Transverse colon (tissue), 4 donors: ENCODE measurements around the gene ALDOC. TPM values are rescaled to one million over a fixed set of nuclear protein-coding genes. Genes with fewer than 3 reads are reported as not detected.

Experiments
- DNase-seq: peaks from one replicate; pipeline ENCODE4 v3.0.0-alpha.2; 2019
- H3K27ac ChIP-seq, 4 donors: fragments of 200-600 bp; sonication (generic); 2 replicates each; pipeline ENCODE4 v1.5.1; 2016 to 2018; ENCODE audit warnings: inconsistent platforms in 4 of 4
- H3K27me3 ChIP-seq: fragments of 200-600 bp; sonication (generic); 2 replicates; pipeline ENCODE4 v1.5.1; 2017; ENCODE audit warnings: inconsistent platforms
- H3K36me3 ChIP-seq, 4 donors: fragments of 200-600 bp; sonication (generic); 2 replicates each; pipeline ENCODE4 v1.5.1; 2017 to 2019; ENCODE audit warnings: inconsistent platforms in 4 of 4
- H3K4me1 ChIP-seq, 4 donors: fragments of 200-600 bp; sonication (generic); 2 replicates each; pipeline ENCODE4 v1.5.1; 2017 to 2020; ENCODE audit warnings: inconsistent platforms in 4 of 4
- H3K4me3 ChIP-seq, 4 donors: fragments of 200-600 bp; sonication (generic); 1 replicate in 1 of 4; 2 replicates in 3 of 4; pipeline versions ENCODE4 v1.5.1 to v1.6.1; 2017 to 2019; ENCODE audit warnings: inconsistent platforms in 4 of 4
- H3K9me3 ChIP-seq, 2 donors: fragments of 200-600 bp; sonication (generic); 2 replicates each; pipeline ENCODE4 v1.5.1; 2017 to 2019; ENCODE audit warnings: inconsistent platforms in 2 of 2
- EP300 ChIP-seq: sonication (generic); formaldehyde crosslinking; IDR thresholded peaks from one replicate; pipeline ENCODE4 v1.6.1; 2017; ENCODE audit warnings: antibody characterized with exemption, low read depth
- POLR2A ChIP-seq: fragments of 450-650 bp; IDR thresholded peaks from one replicate; pipeline ENCODE4 v1.6.1; 2016; ENCODE audit warnings: antibody characterized with exemption, mild to moderate bottlenecking, moderate library complexity
- POLR2AphosphoS5 ChIP-seq, 3 donors: sonication (generic); formaldehyde crosslinking; IDR thresholded peaks; one replicate each; pipeline ENCODE4 v1.6.1; 2016; ENCODE audit warnings: antibody characterized with exemption in 3 of 3
- WGBS, 2 donors: methylation state at CpG; one replicate each; pipeline ENCODE4 v1.1.5; 2018; ENCODE audit warnings: low coverage in 1 of 2; 5-methylcytosine and 5-hydroxymethylcytosine counted together
- in situ Hi-C, 4 donors: fragments of 200-750 bp; cut with MboI; loops; one replicate each; pipeline versions ENCODE4 v1.15.0 to v1.15.1; 2017; ENCODE audit warnings: low sequenced_read_pairs in 3 of 4, low pct_ligation_motif_present in 1 of 4, low pct_unique_long_range_greater_than_20kb in 1 of 4
- intact Hi-C: fragments of 100-400 bp; cut with DNase I; formaldehyde crosslinking; loops from one replicate; pipeline ENCODE4 v1.15.1; 2023; ENCODE audit warnings: low total_unique reads
- total RNA-seq, 4 donors: library from RNA; depleted of rRNA; stranded (reverse); fragments of >200 nt; gene quantifications; one replicate each; pipeline ENCODE4 v1.1.0, GENCODE V29; 2016
- TF ChIP-seq, protein P1 (sequence below), 5 experiments: fragments of 200-600 bp in 3 of 5; fragments of 450-650 bp in 2 of 5; sonication (generic) in 3 of 5; IDR thresholded peaks; 1 replicate in 2 of 5; 2 replicates in 3 of 5; pipeline ENCODE4 v1.5.1; 2016 to 2017; ENCODE audit warnings: antibody characterized with exemption in 5 of 5, inconsistent platforms in 3 of 5, mild to moderate bottlenecking in 2 of 5, moderate library complexity in 1 of 5

The ALDOC gene
- total RNA-seq, 4 donors from 2014 or later, result 3.0 to 46.1 (median 18.7) TPM

DNA sequence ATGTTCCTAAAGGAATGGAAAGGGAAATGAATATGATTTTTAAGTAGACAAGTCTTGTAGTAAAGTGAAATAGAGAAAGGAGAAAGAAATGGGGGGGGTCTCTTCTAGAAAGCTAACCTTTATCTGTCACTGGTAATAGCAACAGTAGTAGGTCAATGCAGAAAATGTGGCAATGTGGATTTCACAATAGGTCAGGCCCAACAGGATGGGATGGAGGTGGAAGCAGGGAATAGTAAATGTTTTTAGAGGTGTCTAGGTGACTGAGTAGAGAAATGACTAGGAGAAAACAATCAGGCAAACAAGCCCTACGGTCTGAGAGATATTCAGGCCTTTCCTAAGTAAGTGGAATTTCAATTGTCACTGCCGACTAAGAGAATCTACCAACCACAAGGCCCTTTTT is 43.3 kb upstream of the ALDOC start:
- TF ChIP-seq EP300 (no peak), POLR2AphosphoS5 (IDR thresholded peaks at IDR 0.05) (no peak), POLR2A (no peak)
- TF ChIP-seq, protein P1, sequence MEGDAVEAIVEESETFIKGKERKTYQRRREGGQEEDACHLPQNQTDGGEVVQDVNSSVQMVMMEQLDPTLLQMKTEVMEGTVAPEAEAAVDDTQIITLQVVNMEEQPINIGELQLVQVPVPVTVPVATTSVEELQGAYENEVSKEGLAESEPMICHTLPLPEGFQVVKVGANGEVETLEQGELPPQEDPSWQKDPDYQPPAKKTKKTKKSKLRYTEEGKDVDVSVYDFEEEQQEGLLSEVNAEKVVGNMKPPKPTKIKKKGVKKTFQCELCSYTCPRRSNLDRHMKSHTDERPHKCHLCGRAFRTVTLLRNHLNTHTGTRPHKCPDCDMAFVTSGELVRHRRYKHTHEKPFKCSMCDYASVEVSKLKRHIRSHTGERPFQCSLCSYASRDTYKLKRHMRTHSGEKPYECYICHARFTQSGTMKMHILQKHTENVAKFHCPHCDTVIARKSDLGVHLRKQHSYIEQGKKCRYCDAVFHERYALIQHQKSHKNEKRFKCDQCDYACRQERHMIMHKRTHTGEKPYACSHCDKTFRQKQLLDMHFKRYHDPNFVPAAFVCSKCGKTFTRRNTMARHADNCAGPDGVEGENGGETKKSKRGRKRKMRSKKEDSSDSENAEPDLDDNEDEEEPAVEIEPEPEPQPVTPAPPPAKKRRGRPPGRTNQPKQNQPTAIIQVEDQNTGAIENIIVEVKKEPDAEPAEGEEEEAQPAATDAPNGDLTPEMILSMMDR (IDR thresholded peaks at IDR 0.05), result no peak
- peaks cover 0 to 94% (median 44%) of the 10 kb centered on the region in 4 donors for H3K36me3 ChIP-seq
- in situ Hi-C loops, result no loop called here
- no peaks in the 10 kb centered on the region for H3K27me3 ChIP-seq
- no peak overlapping the region for H3K27ac ChIP-seq
- WGBS, 2 donors, result 79 to 86% methylated on average over 1 to 2 of the region's 2 CpGs
- H3K4me1 ChIP-seq, result no peaks in the 10 kb centered on the region
- DNase-seq, result no peak
- intact Hi-C loops, result no loop called here
- no peak overlapping the region for H3K4me3 ChIP-seq
- no peaks in the 10 kb centered on the region for H3K9me3 ChIP-seq

DNA sequence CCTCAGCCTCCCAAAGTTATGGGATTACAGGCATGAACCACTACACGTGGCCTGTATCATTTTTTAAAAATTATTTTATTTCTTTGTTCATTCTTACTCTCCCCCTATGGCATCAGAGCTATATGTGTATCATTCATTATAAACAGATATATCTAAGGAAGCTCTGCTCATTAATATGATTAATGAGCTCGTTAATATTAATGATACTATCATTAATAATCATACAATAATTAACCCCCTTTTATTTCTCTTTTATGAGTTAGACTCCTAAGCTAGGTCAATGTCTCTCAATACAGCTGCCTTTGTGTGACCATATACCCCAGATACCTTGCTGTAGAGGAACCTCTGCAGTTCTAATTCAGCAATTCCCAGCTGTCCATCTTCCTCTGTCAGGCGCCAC is 41.8 kb upstream of the ALDOC start:
- in situ Hi-C loops (loop anchor here in 2 of 4 donors (10.0 kb wide), 1 partner anchor 124 kb away; no protein-coding TSS in a partner anchor), intact Hi-C loops (no loop called here)
- Histone ChIP-seq H3K4me3 (no peak overlapping the region), H3K36me3 (peaks cover 0 to 94% (median 41%) of the 10 kb centered on the region in 4 donors), H3K4me1 (no peaks in the 10 kb centered on the region), H3K9me3 (no peaks in the 10 kb centered on the region), H3K27ac (no peak overlapping the region), H3K27me3 (no peaks in the 10 kb centered on the region)
- no peak for DNase-seq
- TF ChIP-seq, protein P1 (IDR thresholded peaks at IDR 0.05), result no peak
- TF ChIP-seq POLR2AphosphoS5 (IDR thresholded peaks at IDR 0.05), result no peak
- 84 to 85% methylated on average over 2 to 3 of the region's 3 CpGs for WGBS, 2 donors

DNA sequence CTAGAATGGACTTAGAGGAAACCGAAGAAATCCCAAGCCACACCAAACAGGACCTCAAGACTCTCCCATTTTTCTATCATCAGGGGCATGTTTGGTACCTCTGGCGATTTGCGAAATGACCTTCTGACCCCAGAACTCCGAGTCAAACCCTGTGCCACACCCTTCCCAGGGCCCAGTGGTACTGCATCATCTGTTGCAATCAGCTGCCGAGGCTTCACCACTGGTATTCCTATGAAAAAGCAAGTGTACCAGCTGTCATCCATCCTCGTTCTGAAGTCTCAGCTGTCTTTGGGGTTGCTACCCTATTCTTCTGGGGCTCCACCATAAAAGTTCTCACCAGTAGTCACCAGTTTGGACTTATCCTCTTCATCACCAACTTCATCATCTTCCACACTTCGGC is 39.6 kb upstream of the ALDOC start:
- WGBS, 2 donors, result 74 to 82% methylated on average over 6 to 7 of the region's 7 CpGs
- H3K4me1 ChIP-seq, result peaks cover 0 to 3% (median 0%) of the 10 kb centered on the region in 4 donors
- in situ Hi-C loops (loop anchor here in 2 of 4 donors (10.0 kb wide), 1 partner anchor 121 kb away; no protein-coding TSS in a partner anchor), intact Hi-C loops (no loop called here)
- H3K36me3 ChIP-seq, result peaks cover 0 to 72% (median 31%) of the 10 kb centered on the region in 4 donors
- TF ChIP-seq POLR2A (no peak), EP300 (no peak), POLR2AphosphoS5 (IDR thresholded peaks at IDR 0.05) (no peak)
- TF ChIP-seq, protein P1 (IDR thresholded peaks at IDR 0.05), result no peak
- DNase-seq, result no peak
- H3K4me3 ChIP-seq, result no peak overlapping the region
- H3K27ac ChIP-seq, result no peak overlapping the region
- no peaks in the 10 kb centered on the region for H3K9me3 ChIP-seq
- H3K27me3 ChIP-seq, result no peaks in the 10 kb centered on the region

DNA sequence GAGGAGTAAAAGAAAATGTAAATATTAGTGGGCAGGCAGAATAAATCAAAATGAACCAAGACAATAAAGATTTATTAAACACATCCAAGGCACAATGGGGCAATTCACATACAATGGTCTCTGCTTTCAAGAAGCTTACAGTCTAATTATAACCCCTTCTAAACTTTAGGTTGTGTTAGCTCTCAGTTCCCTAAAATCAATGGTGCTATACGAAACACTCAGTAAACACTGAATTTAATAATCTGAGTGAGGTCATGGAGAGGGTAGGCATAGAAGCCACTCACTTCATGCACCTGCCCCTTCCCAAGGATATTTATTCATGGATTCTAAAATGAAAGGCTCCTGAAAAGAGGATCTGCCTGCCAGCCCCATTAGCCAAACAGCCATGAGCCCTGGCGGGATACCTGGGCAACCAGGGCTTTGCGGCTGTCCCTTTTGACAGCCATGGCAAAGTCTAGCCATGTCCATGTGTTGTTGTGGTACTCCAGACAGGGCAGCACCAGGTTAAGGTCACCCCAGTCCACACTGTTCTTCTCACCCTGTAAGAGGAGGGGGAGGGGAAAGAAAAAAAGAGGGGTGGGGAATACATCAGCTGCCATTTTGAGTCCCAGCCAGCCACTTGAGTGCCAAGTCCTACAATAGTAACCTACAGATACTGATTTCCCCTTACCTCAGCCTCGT is 38.7 kb upstream of the ALDOC start:
- WGBS, 2 donors, result 87% methylated on average over 4 of the region's 4 CpGs; no CpG with 5 or more reads in 1 of the 2 donors
- Histone ChIP-seq H3K4me1 (peaks cover 0 to 3% (median 0%) of the 10 kb centered on the region in 4 donors), H3K9me3 (no peaks in the 10 kb centered on the region), H3K4me3 (no peak overlapping the region), H3K27ac (no peak overlapping the region), H3K36me3 (peaks cover 0 to 63% (median 28%) of the 10 kb centered on the region in 4 donors), H3K27me3 (no peaks in the 10 kb centered on the region)
- DNase-seq, result no peak
- TF ChIP-seq, protein P1 (IDR thresholded peaks at IDR 0.05), result no peak
- TF ChIP-seq EP300 (no peak), POLR2AphosphoS5 (IDR thresholded peaks at IDR 0.05) (no peak), POLR2A (no peak)
- intact Hi-C loops (no loop called here), in situ Hi-C loops (loop anchor here in 2 of 4 donors (10.0 kb wide), 1 partner anchor 121 kb away; no protein-coding TSS in a partner anchor)
